Retinal pigment epithelial cell (primary cell): Measurements from ENCODE around the gene PROM2.

Experiments
- DNase-seq: peaks from one replicate; pipeline ENCODE4 v3.0.0-alpha.2; 2010; ENCODE audit warnings: low read depth
- H3K4me3 ChIP-seq: 2 replicates; pipeline ENCODE4 v1.5.1; 2011; ENCODE audit warnings: mild to moderate bottlenecking, low read length, control low read depth, moderate library complexity
- TF ChIP-seq, protein P1 (sequence below): conservative IDR thresholded peaks from 2 replicates; pipeline ENCODE4 v1.5.1; 2011; ENCODE audit warnings: low read depth, low read length, control low read depth, inconsistent platforms

Gene PROM2

DNA sequence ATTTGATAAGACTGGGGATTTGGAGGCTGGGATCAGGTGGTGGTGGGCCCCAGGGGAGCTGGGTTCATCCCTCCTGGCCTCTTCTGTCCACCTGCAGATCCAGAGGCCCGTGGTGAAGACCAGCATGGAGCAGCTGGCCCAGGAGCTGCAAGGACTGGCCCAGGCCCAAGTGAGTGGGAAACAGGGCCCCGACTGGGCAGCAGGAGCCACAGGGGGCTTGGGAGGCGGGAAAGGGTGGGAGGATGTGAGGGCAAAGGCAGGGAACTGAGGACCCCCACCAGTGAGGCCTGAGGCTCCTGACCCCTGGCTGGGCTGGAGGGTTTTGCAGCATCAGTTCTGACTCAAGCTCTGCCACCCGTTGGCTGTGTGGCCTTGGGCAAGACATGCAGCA lies 11.3 kb downstream of the PROM2 start:
- TF ChIP-seq, protein P1, sequence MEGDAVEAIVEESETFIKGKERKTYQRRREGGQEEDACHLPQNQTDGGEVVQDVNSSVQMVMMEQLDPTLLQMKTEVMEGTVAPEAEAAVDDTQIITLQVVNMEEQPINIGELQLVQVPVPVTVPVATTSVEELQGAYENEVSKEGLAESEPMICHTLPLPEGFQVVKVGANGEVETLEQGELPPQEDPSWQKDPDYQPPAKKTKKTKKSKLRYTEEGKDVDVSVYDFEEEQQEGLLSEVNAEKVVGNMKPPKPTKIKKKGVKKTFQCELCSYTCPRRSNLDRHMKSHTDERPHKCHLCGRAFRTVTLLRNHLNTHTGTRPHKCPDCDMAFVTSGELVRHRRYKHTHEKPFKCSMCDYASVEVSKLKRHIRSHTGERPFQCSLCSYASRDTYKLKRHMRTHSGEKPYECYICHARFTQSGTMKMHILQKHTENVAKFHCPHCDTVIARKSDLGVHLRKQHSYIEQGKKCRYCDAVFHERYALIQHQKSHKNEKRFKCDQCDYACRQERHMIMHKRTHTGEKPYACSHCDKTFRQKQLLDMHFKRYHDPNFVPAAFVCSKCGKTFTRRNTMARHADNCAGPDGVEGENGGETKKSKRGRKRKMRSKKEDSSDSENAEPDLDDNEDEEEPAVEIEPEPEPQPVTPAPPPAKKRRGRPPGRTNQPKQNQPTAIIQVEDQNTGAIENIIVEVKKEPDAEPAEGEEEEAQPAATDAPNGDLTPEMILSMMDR = no peak
- no peak for DNase-seq
- no peak overlapping the region for H3K4me3 ChIP-seq

DNA sequence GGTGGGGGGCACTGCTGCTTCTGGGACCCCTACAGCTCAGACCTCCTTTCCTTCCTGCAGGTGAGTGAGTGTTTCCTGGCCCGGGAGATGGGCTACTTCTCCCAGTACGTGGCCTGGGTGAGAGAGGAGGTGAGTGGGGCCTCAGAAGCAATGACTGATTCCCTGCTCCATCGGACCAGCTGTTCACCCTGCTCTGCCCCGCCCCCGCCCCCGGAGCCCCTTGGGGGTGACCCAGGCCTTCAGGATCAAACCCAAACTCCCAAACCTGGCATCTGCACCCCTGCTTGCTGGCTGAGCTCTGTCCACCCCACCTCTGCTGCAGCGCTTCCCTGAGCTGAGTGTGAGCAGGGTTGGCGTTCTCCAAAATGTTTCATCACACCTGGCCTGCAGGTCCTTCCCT lies 13.1 kb downstream of the PROM2 start:
- H3K4me3 ChIP-seq = no peak overlapping the region
- TF ChIP-seq, protein P1 = no peak
- DNase-seq = no peak

DNA sequence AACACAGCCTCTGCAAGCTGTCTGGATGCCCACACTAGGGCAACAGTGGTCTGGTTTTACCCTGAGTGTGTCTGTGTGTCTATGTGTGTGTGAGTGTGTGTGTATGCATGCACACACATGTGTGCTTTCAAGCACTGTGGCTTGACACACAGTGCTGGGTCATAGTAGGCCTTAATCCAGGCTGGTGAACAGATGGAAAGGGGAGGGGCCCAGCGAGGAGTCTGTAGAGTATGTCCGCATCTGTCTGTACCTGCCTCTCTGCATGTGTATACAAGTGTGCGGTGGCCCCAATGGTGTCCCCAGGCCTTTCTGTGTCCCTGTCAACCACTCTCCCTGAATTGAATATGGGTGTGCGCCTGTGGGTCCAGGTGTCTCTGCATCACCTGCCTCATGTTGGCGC lies 13.6 kb downstream of the PROM2 start:
- TF ChIP-seq, protein P1 = no peak
- no peak overlapping the region for H3K4me3 ChIP-seq
- DNase-seq = no peak

DNA sequence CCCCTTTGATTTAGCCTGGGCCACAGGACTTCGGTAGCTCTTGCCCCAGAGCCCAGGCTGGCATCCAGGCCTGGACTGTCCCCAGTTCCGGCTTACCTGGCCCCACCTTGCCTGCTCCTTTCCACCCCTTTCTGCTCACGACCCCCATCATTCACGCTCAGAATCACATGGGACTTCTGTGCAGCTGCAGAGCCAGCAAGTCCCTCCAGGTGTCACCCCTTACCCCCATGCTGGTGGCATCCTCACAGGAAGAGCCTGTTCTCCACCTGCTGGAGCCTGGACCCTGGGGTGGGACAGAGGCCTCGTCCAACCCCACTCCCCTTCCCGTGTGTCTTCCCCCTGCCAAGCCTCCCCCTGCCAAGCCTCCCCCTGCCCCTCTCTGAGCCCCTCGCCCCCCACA lies 15.0 kb downstream of the PROM2 start:
- TF ChIP-seq, protein P1 = no peak
- H3K4me3 ChIP-seq = no peak overlapping the region

DNA sequence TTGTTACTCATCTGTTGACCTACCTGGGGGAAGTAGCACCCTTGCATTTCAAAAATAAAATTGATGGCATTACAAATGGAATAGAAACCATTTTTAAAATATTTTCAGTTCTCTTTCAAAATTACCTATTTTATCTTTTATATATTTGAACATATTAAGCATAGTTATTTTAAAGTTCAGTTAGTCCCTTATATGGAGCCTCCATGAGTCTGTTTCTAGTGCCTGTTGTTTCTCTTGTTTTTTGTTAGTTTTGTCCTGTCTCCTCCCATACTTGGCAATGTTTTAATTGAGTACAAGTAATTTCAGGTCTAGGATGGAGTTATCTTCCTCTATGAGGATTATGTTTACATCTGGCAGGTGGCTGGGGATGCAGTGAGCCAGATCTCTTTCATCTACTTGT lies 17.0 kb downstream of the PROM2 start:
- DNase-seq = no peak
- TF ChIP-seq, protein P1 = no peak
- no peak overlapping the region for H3K4me3 ChIP-seq

More for the DNA sequence above, 15.0 kb downstream of the PROM2 start:
- DNase-seq = no peak

DNA sequence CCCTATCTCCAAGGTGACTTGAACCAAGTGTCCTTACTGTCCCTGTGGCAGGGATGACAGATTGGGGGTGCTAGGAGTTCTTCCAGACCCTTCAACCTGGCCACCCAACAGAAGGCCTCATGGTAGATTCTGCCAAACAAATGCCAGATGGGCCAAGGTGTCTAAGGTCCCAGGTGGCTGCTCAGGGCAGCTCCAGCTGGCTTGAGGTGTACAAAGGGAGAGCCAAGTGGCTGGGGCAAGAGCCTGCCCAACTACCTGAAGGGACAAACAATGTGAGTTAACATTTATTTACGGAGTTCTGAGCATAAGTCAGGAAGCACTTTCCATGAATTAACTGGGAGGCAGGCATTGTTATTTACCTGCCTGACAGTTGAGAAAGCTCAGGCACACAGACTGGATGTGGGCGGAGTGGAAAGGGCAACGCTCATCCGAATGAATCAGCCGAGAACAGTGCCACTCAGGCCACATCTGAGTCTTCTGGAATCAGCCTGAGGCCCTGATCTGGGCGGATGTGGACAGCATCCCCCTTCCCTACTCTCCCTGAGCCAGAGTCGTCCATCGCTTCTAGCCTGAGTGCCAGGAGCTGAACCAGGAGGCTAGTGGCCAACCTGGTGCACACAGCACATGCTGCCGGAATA lies 18.5 kb downstream of the PROM2 start:
- DNase-seq = no peak
- H3K4me3 ChIP-seq = no peak overlapping the region
- TF ChIP-seq, protein P1 = no peak

DNA sequence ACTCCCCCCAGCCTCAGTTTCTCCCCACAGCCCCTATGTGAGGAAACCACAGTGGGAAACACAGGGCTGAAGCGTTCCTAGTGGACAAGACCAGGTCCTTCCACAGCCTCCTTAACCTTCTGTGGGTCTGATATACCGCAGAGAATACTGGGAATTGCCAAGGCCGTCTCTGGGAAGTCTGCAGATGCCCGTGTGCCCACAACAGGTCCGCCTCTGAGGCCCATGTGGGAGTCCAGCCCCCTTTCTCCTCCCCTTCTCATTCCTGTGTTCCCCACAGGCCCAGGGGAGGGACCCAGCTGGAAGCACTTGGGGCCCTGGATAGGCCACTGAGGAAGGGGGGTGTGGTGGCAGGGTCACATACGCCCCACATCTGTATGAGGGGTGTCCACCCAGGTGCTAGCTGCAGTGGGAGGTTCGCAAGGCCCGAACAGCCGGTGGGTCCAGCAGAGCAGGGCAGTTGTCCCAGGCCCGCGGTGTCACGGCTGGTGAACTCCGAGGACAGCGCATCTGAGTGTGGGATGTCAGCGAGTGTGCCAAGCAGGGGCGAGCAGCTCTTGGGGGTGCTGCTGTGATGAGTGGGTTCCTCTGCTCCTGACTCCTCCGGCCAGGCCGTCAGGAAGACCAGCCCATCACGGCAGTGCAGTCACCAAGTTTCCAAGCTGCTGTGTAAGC lies 20.5 kb downstream of the PROM2 start:
- H3K4me3 ChIP-seq = no peak overlapping the region
- no peak for DNase-seq
- TF ChIP-seq, protein P1 = no peak
